Hematopoietic multipotent progenitor cell treated with erythropoietin and hydrocortisone succinate and interleukin-3 and kit ligand, for 15 days (in vitro differentiated cells): ENCODE measurements around the gene PDK1.

ENCODE experiments used
- DNase-seq: peaks from one replicate; pipeline ENCODE4 v3.0.0-alpha.2; 2015; ENCODE audit warnings: low spot score

PDK1 gene

GRCh38 chr2:172597176-172597842 lies 41.4 kb downstream of the PDK1 start:
- DNase-seq: no peak

- no peak for DNase-seq
Measured at GRCh38 chr2:172599947-172600346, 44.1 kb downstream of the PDK1 start.

DNA sequence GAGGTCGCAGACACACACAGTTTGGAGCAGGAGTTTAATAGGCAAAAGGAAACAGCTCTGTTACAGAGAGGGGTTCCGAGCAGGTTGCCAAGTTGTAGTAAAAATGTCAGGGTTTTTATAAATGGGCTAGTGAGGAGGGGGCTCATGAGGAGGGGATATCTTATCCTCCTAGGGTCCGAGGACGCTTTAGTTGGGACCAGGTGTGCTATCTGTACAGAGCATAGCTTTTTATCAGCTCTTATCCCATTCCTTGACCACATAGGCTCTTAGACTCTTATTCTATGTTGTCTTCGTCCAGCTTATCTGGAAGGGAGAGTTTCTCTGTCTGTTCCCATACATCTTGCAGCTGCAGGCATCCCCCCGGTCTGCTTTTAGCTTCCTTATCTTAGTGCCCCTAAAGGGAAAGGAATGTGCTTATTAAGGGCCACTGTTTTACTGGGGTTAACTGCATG lies 44.7 kb downstream of the PDK1 start:
- DNase-seq: no peak

DNA sequence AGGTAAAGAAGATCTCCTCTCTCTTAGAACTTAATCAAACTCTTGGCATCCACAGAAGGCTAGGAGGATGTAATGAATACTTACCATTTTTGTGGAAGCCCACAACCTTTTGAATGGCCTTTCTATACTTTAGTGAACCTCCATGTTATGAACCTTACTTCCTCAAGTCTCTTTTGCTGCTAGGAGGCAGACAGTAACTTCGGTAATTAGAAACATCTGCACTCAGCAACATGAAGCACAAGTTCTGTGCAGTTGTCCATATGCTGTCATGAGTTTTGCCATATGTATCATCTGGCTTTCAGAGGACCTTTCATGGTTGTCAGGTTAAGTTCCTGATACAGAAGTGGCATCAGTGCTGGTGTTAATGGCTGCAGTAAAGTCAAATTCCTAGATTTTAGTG lies 50.4 kb downstream of the PDK1 start:
- no peak for DNase-seq

DNA sequence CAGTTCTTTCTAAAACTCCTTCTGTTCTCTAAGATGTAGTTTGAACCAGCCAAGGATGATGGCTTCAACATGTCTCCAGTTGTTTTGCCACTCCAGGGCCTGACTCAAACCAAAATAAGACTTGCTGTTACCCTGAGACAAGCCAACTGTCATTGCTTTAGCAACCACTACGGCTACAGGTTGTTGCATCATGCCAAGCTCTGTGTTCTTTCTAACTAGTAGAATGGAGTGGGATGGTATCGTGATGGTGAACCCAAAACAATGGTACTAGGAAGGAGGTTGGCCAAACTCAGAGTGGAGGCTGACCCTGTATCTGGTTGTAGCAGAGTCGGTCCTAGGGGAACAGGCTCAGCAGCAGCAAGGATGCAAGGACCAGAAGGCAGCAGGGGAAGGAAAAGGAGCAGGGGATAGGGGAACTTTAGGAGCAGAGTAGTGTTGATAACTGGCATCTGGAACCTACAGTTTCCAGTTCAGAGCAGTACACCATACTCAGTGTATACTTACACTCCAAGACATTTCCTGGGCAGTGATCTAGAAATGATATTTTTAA lies 51.6 kb downstream of the PDK1 start:
- no peak for DNase-seq

DNA sequence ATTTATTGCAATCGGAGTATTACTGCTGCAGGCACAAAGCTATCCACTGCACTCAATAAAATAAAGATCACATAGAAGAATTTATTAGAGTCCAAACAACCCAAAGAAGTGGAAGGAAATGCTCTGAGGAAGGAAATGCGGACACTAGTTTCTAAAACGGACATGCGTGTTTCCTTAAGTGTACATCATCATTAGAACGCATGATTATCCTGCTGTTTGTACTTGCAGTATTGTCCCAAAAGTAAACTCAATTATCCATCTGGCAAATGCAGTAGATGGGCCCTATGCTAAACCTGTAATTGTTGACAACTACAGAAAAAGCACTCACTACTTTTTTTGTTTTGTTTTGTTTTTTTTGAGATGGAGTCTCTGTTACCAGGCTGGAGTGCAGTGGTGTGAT lies 53.6 kb downstream of the PDK1 start:
- no peak for DNase-seq

GRCh38 chr2:172612051-172612450 lies 56.2 kb downstream of the PDK1 start:
- DNase-seq: no peak

DNA sequence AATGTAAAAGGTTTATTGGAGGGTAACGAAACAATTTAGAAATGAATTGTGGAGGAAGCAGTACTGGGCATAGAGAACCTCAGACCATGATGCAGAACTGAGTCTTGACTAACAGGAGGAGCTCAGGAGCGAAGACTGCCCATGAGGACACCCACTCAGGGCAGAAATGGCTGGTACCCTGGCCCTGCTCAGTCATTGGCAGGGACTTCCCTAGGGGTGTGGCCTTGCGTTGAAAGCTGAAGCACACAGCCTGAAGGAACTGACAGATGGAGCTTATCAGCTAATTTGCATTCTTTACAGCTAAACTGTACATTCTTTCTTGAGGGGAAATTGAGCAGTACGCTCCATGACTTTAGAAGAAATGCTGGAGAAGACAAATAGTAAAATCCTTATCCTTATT lies 57.1 kb downstream of the PDK1 start:
- no peak for DNase-seq

GRCh38 chr2:172613615-172614231 lies 57.8 kb downstream of the PDK1 start:
- DNase-seq: no peak

DNA sequence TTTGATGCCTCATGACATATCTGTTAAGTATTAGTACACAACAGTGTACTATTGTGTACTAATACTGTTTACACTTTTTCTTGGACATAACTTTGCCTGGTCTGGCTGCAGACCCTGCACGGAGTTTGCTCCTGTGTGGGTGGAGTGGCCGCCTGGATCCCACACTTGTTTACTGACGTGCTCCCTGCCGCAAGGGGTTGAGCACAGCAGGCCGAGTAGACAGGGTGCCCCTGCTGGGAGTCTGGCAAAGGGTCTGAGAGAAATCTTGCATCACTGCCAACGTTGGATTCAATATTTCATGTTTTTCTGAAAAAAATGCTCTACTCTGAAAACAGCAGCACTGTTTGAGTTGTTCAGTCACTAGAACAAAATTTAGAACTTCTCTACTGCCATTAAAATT lies 59.0 kb downstream of the PDK1 start:
- DNase-seq: no peak

DNA sequence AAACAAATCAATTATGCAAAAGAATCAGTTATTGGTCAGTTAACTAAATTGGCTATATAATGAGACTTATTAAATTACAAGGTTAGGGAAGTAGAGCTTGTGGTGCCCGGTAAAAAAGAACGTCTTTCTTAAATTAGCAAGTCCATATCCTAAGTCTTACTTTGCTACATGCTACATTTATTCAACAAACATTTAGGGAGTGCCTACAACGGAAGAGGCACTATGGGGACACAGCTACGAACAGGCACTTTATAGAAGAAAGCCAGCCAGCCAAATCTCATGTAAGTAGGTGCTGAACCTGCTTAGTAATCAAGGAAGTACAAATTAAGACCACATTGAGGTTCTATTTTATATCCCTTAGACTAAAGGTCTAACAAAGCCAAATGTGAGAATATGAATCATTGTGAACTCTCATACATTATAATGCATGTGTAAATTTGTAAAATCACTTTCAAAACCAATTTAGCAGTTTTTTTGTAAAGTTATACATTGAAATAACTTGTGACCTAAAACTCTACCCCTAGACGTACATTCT lies 59.9 kb downstream of the PDK1 start:
- no peak for DNase-seq

DNA sequence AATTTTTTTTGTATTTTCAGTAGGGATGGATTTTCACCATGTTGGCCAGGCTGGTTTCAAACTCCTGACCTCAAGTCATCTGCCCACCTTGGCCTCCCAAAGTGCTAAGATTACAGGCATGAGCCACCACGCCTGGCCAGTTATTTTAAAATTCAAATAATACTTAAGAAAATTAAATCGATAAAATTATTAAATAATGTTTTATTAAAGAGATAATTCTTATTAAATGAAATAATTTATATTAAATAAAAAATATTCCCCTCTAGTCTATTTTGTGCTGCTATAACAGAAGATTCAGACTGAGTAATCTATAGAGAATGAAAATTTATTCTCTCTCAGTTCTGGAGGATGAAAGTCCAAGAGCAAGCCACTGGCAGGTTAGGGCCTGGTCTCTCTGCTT lies 61.2 kb downstream of the PDK1 start:
- DNase-seq: no peak

DNA sequence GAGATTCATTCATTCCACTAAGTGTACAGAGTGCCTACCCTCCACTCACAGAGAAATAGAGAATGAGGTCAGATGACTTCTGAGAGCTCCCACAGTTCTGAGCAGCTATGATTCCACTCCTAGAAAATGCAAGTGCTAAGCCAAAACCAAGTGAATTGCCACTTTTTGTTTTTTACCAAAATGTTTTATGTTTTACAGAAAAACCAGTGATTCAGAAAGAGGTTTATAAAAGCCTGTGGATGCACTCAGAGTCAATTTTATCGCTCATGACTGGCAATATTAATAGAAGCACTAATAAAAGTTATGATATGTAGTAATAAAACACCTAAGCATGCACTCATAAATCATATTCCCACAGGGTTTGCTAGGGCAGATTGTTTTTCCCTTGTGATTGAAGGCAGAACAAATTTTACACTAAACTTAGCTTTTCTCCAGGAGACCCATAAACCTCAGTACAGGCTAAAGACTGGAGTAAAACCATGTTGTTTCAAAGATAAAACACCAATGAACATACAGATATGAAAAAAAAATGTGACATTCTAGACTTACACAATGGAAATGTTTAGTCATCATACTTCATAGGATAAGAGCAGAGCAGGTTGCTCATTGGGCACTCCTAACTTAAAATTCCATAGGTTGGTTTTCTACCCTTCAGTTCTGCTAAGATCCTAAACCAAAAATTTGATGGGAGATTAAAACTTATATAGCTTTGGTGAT lies 67.5 kb downstream of the PDK1 start:
- no peak for DNase-seq

GRCh38 chr2:172624996-172625395 lies 69.1 kb downstream of the PDK1 start:
- no peak for DNase-seq

DNA sequence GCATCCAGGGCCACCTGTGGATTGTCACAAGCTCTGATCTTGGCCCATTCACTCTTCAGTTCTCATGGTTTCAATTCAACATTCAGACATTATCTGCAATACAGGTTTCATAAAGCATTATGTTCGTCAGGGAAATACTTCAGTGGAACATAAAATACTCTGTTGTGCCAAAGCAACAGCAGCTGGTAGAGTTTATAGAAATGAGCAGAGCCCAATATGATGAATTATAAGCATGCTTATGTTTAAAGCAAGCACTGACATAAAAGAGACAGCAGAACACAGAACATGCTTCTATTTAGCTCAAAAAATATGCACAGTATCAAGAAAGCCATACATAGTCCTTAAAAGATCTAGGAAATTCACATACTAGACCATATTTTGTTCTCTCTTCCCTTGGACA lies 71.3 kb downstream of the PDK1 start:
- DNase-seq: no peak

DNA sequence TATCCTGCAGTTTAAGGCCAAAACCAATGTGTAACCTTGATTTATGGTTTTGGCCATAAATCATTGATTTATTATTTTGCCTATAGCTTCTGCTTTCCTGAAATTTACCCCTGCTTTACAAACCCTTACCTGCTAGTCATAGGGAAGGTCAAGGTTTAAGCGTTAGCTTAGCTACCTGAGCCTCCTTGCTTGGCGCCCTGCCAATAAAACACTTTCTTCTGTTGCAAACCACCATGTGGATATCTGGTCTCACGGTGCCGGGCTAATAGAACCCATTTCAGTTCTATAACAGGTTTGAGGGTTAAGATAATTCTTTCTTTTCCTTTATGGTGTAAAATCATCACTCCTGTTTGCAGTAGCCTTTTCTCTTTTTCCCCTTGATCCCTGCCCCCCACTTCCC lies 72.2 kb downstream of the PDK1 start:
- no peak for DNase-seq

- no peak for DNase-seq
Measured at GRCh38 chr2:172629586-172629985, 73.7 kb downstream of the PDK1 start.

GRCh38 chr2:172630181-172630580 lies 74.3 kb downstream of the PDK1 start:
- no peak for DNase-seq

GRCh38 chr2:172634477-172634876 lies 78.6 kb downstream of the PDK1 start:
- DNase-seq: no peak

DNA sequence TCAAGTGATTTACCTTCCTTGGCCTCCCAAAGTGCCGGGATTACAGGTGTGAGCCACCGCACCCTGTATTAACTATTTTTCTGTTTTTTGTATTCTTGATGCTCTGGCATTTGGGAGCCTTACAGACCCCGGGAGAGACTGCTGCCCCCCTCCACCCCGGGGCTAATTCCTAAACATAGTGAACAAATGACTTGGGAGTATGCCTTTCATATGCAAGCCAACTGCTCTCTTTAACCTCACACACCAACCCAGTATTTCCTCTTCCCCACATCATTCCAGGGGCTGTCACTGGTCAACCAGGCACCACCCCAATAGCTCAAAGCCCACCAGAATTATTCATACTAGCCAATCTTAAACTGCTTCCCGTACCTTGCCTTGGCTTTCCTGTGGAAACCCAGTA lies 79.7 kb downstream of the PDK1 start:
- no peak for DNase-seq

- no peak for DNase-seq
Measured at GRCh38 chr2:172639256-172639655, 83.4 kb downstream of the PDK1 start.

GRCh38 chr2:172639823-172640222 lies 83.9 kb downstream of the PDK1 start:
- DNase-seq: no peak

DNA sequence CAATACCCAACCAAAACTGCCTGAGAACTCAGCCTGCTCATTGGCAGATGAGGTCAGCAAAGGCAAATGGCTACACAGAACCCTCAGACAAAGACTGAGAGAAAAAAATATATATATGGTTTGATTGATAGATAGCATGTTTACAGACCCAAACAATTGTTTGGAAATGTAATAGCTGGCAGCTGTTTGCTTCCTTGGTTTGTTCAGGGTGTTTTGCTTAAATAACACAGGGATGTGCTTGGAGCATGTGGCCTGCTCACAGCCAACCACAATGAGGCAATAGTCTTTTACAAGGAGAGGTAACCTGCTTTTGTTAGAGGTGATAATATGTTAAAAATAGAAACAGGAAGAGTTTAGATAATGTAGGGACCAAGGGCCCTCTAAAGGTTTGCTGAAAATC lies 84.5 kb downstream of the PDK1 start:
- DNase-seq: no peak
